GM19452 (cell line): ENCODE data around the gene PLVAP.

Experiments
- ATAC-seq: cut with Tn5 transposase; IDR thresholded peaks from one replicate; pipeline ENCODE4 v1.9.1; 2021; ENCODE audit not compliant: unreplicated experiment

The PLVAP gene

GRCh38 chr19:17336872-17337674 is 40.1 kb downstream of the PLVAP start, which contains the start of gene GTPBP3:
Gene GTPBP3 (plus strand): TSS chr19:17337553. CDS start chr19:17337612, 59 bp downstream.
- peak; percentile 72 for ATAC-seq

GRCh38 chr19:17335575-17335974 is 41.6 kb downstream of the PLVAP start:
- no peak for ATAC-seq

- peak; percentile 43 for ATAC-seq
Observed at GRCh38 chr19:17334414-17335409, 42.4 kb downstream of the PLVAP start, which contains the start of gene ANO8. Gene ANO8 (minus strand): TSS chr19:17334855. CDS start chr19:17334670, 185 bp downstream.

GRCh38 chr19:17333611-17334413 is 43.3 kb downstream of the PLVAP start:
- no peak for ATAC-seq

GRCh38 chr19:17332677-17333581 is 44.2 kb downstream of the PLVAP start:
- no peak for ATAC-seq

- no peak for ATAC-seq
Observed at GRCh38 chr19:17332360-17332676, 44.8 kb downstream of the PLVAP start.

GRCh38 chr19:17331045-17331558 is 46.0 kb downstream of the PLVAP start:
- no peak for ATAC-seq

- no peak for ATAC-seq
Observed at GRCh38 chr19:17330262-17331044, 46.7 kb downstream of the PLVAP start.

GRCh38 chr19:17329366-17330261 is 47.5 kb downstream of the PLVAP start:
- no peak for ATAC-seq

- ATAC-seq: no peak
Observed at GRCh38 chr19:17328517-17329365, 48.4 kb downstream of the PLVAP start.

GRCh38 chr19:17327654-17328516 is 49.3 kb downstream of the PLVAP start:
- no peak for ATAC-seq

- ATAC-seq: no peak
Observed at GRCh38 chr19:17327068-17327653, 50.0 kb downstream of the PLVAP start.

- no peak for ATAC-seq
Observed at GRCh38 chr19:17326595-17326966, 50.6 kb downstream of the PLVAP start.

- no peak for ATAC-seq
Observed at GRCh38 chr19:17325881-17326594, 51.1 kb downstream of the PLVAP start.

- ATAC-seq: no peak
Observed at GRCh38 chr19:17325133-17325532, 52.0 kb downstream of the PLVAP start.
